Astrocyte (in vitro differentiated cells and primary cell): ENCODE data around the gene CCDC89.

Source experiments
- CTCF ChIP-seq: IDR thresholded peaks from 2 replicates; pipeline ENCODE4 v1.5.1; 2011; ENCODE audit warnings: low read depth, mild to moderate bottlenecking, inconsistent platforms, low read length, moderate library complexity; ENCODE audit not compliant: insufficient read depth
- EZH2 ChIP-seq: IDR thresholded peaks from 2 replicates; pipeline ENCODE4 v1.6.1; 2012; ENCODE audit warnings: mild to moderate bottlenecking, low read length, inconsistent platforms; ENCODE audit not compliant: insufficient read depth

DNA sequence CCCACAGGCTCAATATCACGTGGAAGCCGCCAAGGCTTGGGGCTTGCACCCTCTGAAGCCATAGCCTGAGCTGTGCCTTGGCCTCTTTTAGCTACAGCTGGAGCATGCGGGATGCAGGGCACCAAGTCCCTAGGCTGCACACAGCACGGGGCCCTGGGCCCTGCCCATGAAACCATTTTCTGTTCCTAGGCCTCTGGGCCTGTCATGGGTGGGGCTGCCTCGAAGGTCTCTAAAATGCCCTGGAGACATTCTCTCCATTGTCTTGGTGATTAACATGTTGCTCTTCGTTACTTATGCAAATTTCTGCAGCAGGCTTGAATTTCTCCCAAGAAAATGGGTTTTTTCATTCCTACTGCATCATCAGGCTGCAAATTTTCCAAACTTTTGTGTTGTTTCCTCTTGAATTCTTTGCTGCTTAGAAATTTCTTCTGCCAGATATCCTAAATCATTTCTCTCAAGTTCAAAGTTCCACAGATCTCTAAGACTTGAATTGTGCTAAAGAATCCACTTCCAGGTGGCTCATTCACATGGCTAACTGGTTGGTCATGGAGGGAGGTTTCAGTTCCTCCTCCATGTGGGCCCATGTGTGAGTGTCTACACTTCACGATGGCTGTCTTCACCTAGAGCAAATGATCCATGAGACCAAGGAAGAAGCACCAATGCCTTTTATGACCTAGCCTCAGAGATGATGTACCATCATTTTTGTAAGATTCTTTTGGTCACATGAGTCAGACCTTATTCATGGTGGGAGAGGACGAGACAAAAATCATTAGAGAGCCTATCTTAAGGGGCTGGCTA is 13.7 kb downstream of the CCDC89 start:
- no peak for TF ChIP-seq EZH2
- no peak for TF ChIP-seq CTCF
